NCI-H2196 (cell line): ENCODE data around the gene GAL3ST2.
"Not testable (repeated sequence)": the region's sequence is repeated elsewhere in the genome, so short reads cannot be mapped to it uniquely, and the experiment has no call there.

Experiments
- DNase-seq: peaks from one replicate; lab custom pipeline; 2025; ENCODE audit not compliant: unreplicated experiment; lab: John Stamatoyannopoulos, UW

The GAL3ST2 gene

DNA sequence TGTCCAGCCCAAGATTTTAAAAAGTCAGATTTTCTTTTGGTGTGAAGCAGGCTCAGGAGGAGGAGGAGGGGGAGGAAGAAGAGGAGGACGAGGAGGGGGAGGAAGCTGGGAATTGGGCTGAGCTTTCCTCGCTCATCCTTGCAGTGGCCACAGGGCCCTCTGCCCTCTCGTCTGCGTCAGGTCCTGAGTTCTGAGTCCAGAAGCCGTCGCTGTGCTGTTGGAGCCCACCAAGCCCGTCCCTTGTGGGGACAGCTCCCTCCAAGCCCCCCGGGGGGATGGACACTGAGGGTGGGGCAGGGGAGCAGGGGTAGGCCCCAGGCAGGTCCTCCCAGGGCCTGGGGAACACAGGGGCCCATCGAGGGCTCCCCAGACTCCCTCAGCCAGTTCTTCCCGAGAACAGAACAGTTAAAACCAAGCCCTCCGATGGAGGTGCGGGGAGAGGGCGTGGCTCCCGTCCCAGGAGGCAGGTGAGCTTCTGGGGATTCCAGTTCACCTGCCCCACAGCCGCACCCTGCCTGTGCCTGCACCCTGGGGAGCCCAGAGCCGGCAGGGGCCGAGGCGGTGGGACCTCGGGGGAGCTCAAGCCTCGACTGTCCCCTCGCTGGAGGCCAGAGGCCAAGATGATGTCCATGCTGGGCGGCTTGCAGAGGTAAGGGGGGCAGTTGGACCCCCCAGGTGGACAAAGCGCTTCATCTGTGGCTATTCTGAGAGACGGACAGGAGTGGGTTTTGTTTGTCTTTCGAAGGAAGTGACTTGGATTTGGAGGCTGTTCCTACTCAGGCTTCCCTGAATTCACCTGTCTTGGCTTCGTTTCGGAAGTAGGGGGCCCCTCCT lies at the start of gene GAL3ST2:
TSS of gene GAL3ST2 (plus strand) at position 487 of the 834 bp plus-strand sequence. CDS start at position 621, 134 bp downstream.
- DNase-seq: no peak

DNA sequence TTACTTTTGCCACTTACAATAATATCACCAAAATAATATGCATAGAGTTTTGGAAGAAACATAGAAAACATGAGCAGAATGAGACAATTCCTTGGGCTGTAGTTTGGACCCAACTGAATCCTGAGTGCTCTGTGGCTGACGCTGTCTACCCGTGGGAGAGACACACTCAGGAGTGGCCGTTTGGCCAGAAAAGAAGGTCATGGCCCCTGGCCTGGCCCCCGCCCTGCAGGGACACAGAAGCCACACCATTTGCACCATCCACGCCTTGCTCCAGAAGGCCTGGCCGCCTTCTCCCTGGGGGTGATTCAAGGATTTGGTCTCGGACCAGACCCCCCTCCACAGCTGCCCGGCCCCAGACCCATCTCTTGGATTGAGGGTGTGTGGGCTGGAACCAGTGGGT lies 48.6 kb upstream of the GAL3ST2 start:
- no peak for DNase-seq

GRCh38 chr2:241728627-241729026 lies 48.0 kb upstream of the GAL3ST2 start:
- DNase-seq: no peak

DNA sequence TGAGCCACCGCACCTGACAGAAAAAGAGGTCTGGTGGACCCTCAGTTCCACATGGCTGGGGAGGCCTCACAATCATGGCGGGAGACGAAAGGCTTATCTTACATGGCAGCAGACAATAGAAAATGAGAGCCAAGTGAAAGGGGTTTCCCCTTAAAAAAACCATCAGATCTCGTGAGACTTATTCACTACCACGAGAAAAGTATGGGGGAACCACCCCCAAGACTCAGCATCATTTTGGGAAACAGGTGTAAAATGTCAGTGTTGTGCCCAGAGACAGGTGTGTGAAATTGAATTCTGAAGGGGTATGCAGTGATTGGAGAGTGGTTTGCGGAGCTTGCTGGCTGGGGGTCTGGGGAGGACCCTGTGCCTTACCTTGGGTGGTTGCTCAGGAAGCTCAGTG lies 46.8 kb upstream of the GAL3ST2 start:
- DNase-seq: no peak

- DNase-seq: no peak
These were observed 45.8 kb upstream of the GAL3ST2 start for GRCh38 chr2:241730671-241731293.

DNA sequence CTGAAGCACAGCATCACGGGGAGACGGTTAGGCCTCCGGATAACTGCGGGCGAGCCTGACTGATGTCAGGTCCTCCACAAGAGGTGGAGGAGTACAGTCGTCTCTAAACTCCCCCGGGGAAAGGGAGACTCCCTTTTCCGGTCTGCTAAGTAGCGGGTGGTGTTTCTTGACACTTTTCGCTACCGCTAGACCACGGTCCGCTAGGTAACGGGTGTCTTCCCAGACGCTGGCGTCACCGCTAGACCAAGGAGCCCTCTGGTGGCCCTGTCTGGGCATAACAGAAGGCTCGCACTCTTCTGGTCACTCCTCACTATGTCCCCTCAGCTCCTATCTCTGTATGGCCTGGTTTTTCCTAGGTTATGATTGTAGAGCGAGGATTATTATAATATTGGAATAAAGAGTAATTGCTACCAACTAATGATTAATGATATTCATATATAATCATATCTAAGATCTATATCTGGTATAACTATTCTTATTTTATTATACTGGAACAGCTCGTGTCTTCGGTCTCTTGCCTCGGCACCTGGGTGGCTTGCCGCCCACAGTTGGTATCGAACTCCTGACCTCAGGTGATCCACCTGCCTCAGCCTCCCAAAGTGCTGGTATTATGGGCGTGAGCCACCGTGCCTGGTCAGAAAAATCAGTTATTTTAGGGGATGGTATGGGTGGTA lies 44.0 kb upstream of the GAL3ST2 start:
- DNase-seq: not testable (repeated sequence)

GRCh38 chr2:241733391-241734207 lies 43.0 kb upstream of the GAL3ST2 start:
- no peak for DNase-seq

GRCh38 chr2:241734208-241734466 lies 42.5 kb upstream of the GAL3ST2 start:
- DNase-seq: no peak

DNA sequence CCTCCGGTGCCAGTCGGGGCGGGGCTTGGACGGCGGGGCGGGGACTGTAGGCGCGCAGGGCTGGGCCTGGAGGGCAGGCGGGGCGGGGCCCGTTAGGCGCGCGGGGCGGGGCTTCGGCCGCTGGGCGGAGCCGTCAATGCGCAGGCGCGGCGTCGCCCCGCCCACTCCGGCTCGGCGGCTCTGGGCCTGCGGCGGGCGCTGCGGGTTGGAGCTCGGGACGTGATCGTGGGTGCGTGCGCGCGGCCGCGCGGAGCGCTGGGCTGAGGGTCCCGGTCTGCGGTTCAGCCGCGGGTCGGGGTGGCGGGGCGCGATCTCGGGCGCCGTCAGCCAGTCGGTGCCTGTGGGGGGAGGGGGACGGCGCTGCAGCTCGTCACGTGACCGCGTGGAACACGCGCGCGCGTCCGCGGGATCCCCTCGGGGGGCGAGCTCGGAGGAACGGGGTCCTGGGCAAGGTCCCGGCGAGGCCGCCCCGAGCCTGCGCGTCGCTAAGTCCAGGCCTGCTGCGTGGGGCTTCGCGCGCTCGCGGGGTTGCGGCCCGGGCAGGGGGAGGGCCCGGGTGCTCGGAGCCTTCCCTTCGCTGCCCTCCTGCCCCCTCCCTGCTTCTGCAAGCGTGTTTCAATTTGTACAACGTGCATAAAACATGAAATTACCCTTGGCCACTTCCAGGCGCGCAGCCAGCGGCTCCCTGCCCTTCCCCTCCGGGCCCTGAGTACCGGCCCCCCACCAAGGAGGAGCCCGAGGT lies 42.0 kb upstream of the GAL3ST2 start, which contains the start of gene D2HGDH:
TSS of gene D2HGDH (plus strand) at position 164 of the 742 bp plus-strand sequence. CDS start 595 bp downstream, outside the sequence.
- DNase-seq: peak; percentile 94

- DNase-seq: no peak
These were observed 40.5 kb upstream of the GAL3ST2 start for GRCh38 chr2:241736111-241736510.

- no peak for DNase-seq
These were observed 38.5 kb upstream of the GAL3ST2 start for GRCh38 chr2:241738040-241738686.

DNA sequence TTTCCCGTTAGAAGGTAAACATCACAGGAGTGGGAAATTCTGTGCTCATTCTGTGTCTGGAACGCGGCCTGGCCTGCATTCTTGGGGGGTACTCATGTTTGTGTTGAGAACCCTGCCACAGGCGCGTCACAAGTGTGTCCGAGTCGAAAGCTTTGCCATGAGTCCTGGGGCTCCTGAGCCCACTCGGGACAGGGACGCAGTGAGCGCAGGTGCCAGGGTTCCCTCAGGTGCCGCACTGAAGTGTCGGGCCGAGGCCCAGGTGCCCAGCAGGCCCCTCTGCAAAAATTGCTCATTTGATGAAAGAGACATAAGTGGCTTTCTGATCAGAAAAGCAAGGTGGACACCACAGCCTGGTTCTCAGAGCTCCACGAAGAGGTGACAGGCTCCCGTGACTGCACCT lies 37.4 kb upstream of the GAL3ST2 start:
- no peak for DNase-seq

DNA sequence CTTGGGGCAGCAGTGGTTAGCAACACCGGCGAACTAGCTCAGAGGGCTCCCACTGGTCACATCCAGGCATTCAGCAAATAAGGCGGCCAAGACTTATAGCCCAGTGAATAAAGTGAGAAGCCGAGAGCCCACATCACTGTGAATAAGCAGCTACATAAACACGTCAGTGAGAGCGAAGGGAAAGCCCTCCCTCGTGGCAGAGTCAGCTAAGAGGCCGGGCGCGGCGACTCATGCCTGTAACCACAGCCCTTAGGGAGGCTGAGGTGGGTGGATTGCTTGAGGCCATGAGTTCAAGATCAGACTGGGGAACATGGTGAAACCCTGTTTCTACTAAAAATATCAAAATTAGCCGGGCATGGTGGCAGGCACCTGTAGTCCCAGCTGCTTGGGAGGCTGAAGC lies 37.0 kb upstream of the GAL3ST2 start:
- DNase-seq: no peak

DNA sequence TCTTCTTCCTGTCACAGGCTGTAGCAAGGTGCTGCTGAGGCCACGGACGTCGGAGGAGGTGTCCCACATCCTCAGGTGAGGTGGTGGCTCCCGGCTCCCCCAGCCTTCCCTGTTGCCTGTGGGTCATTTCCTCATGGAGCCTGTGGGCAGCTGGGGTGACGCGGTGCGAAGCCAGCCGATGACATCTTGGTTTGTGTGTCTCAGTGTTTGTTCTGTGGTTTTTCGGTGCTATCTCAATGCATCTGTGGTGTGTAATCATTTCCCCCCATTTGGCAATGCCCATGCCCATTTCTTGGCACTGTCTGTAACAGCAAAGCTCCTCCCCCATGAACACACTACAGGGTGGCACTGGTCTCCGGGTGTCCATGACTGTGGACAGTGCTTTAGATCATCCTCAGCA lies 35.6 kb upstream of the GAL3ST2 start:
- DNase-seq: peak; percentile 64

GRCh38 chr2:241742320-241742939 lies 34.2 kb upstream of the GAL3ST2 start:
- no peak for DNase-seq

DNA sequence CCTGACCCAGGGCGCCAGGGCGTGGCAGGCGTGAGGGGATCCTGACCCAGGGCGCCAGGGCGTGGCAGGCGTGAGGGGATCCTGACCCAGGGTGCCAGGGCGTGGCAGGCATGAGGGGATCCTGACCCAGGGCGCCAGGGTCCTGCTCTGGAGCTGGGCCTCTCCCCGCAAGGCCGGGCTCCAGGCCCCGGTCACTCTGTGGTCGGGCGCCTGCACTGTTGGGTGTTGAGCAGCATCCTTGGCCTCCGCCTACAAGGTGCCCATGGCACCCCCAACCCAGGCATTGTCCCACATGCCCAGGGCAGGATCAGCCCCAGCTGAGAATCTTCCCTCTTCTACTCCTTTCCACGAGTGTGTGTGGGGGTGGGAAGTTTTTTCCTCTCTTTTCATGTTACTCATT lies 33.6 kb upstream of the GAL3ST2 start:
- DNase-seq: not testable (repeated sequence)

DNA sequence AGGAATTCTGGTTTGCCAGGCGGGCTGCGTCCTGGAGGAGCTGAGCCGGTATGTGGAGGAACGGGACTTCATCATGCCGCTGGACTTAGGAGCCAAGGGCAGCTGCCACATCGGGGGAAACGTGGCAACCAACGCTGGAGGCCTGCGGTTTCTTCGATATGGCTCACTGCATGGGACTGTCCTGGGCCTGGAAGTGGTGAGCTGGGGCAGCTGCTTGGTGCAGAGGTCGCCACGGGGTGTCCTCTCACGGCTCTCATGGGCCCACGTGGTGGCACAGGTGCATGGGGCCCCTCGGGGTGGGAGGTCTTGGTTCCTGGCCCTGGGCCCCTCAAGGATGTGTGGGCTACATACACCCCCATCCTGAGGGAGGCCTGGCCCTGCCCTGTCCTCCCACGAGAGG lies 33.0 kb upstream of the GAL3ST2 start:
- DNase-seq: no peak

DNA sequence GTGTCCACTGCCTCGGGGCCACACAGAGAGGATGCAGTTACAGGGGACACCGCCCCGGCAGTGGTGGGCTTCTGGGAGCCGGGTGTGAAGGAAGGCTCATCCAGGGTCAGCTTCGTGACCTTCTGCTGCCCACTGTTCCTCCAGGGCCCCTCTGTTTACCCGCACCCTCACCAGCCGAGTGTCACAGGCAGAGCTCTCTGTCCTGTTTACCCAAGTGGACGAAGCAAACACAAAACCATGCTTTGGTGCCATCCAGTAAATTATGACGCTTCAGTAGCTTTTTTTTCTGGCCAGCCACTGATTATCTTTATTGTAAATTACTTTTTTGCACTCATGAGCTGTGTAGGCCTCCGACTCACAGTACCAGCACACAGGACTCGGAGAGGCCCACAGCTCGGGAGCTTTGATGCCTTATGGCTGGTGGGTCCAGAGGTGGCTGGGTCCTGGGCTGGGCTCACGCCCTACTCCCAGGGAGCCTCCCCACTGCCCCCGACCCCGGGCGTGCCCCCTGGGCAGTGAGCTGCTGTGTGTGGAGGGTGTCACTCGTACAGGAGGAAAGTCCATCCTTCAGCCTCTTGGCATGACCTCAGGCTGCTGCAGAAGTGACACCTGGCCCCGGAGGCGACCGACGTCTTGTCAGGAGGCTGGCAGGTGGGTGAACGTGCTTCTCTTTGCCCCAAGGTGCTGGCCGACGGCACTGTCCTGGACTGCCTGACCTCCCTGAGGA lies 32.4 kb upstream of the GAL3ST2 start:
- DNase-seq: no peak

GRCh38 chr2:241745276-241745675 lies 31.3 kb upstream of the GAL3ST2 start:
- no peak for DNase-seq
